Mesenchymal stem cell (in vitro differentiated cells and primary cell): Measurements from ENCODE around the gene TXNDC12.

Source experiments
- DNase-seq: peaks from one replicate; pipeline ENCODE4 v3.0.0-alpha.2; 2013
- H2AFZ ChIP-seq: one replicate; pipeline ENCODE4 v1.6.1; 2013; ENCODE audit warnings: low read depth, mild to moderate bottlenecking, control low read depth, inconsistent platforms, low read length, moderate library complexity
- H2AK5ac ChIP-seq: 2 replicates; pipeline ENCODE4 v1.6.1; 2013; ENCODE audit warnings: low read length, moderate library complexity, mild to moderate bottlenecking, inconsistent platforms; ENCODE audit not compliant: severe bottlenecking
- H2BK120ac ChIP-seq: one replicate; pipeline ENCODE4 v1.6.1; 2013; ENCODE audit warnings: low read depth, mild to moderate bottlenecking, inconsistent platforms, low read length, moderate library complexity
- H2BK12ac ChIP-seq, 2 experiments: one replicate each; pipeline ENCODE4 v1.6.1; 2013; ENCODE audit warnings: inconsistent platforms in 2 of 2, low read length in 2 of 2, mild to moderate bottlenecking in 2 of 2, moderate library complexity in 2 of 2, control low read depth in 1 of 2
- H2BK15ac ChIP-seq: one replicate; pipeline ENCODE4 v1.6.1; 2013; ENCODE audit warnings: mild to moderate bottlenecking, low read depth, inconsistent platforms; ENCODE audit not compliant: poor library complexity, severe bottlenecking
- H2BK5ac ChIP-seq: 2 replicates; pipeline ENCODE4 v1.6.1; 2013; ENCODE audit warnings: low read depth, mild to moderate bottlenecking, low read length, control low read depth, inconsistent platforms; ENCODE audit not compliant: poor library complexity, severe bottlenecking
- H3K14ac ChIP-seq, 2 experiments: one replicate each; pipeline ENCODE4 v1.6.1; 2013; ENCODE audit warnings: inconsistent platforms in 2 of 2, low read length in 2 of 2, control low read depth in 1 of 2, mild to moderate bottlenecking in 1 of 2, moderate library complexity in 1 of 2
- H3K18ac ChIP-seq, 2 experiments: one replicate each; pipeline ENCODE4 v1.6.1; 2013; ENCODE audit warnings: inconsistent platforms in 2 of 2, low read length in 2 of 2, control low read depth in 1 of 2, low read depth in 1 of 2, mild to moderate bottlenecking in 1 of 2
- H3K23ac ChIP-seq, 2 experiments: one replicate each; pipeline ENCODE4 v1.6.1; 2013; ENCODE audit warnings: inconsistent platforms in 2 of 2, low read length in 2 of 2, mild to moderate bottlenecking in 2 of 2, moderate library complexity in 2 of 2, control low read depth in 1 of 2
- H3K27ac ChIP-seq: 2 replicates; pipeline ENCODE4 v1.5.1; 2013; ENCODE audit warnings: mild to moderate bottlenecking, moderate library complexity, low read length, control low read depth, inconsistent platforms; ENCODE audit not compliant: poor library complexity, severe bottlenecking
- H3K27me3 ChIP-seq, 2 experiments: 2 replicates each; pipeline versions ENCODE4 v1.6.1 to v1.7.0; 2013; ENCODE audit warnings: low read length in 2 of 2, mild to moderate bottlenecking in 2 of 2, moderate library complexity in 2 of 2, control low read depth in 1 of 2, inconsistent platforms in 1 of 2; ENCODE audit not compliant: control insufficient read depth in 1 of 2, insufficient read depth in 1 of 2
- H3K36me3 ChIP-seq, 2 experiments: 2 replicates each; pipeline versions ENCODE4 v1.6.1 to v1.7.0; 2013; ENCODE audit warnings: low read length in 2 of 2, control low read depth in 1 of 2, inconsistent platforms in 1 of 2, low read depth in 1 of 2, mild to moderate bottlenecking in 1 of 2; ENCODE audit not compliant: insufficient read depth in 2 of 2, control insufficient read depth in 1 of 2
- H3K4ac ChIP-seq, 2 experiments: one replicate each; pipeline ENCODE4 v1.6.1; 2013; ENCODE audit warnings: inconsistent platforms in 2 of 2, low read length in 2 of 2, mild to moderate bottlenecking in 2 of 2, moderate library complexity in 2 of 2, control low read depth in 1 of 2, low read depth in 1 of 2
- H3K4me1 ChIP-seq: 2 replicates; pipeline ENCODE4 v1.6.1; 2013; ENCODE audit warnings: low read depth, low read length, control low read depth; ENCODE audit not compliant: control insufficient read depth, insufficient read depth
- H3K4me2 ChIP-seq: 2 replicates; pipeline ENCODE4 v1.6.1; 2013; ENCODE audit warnings: low read length, mild to moderate bottlenecking, inconsistent platforms; ENCODE audit not compliant: poor library complexity, severe bottlenecking
- H3K4me3 ChIP-seq, 2 experiments: 2 replicates each; pipeline versions ENCODE4 v1.5.1 to v1.7.0; 2013; ENCODE audit warnings: low read length in 2 of 2, mild to moderate bottlenecking in 2 of 2, control low read depth in 1 of 2, low read depth in 1 of 2; ENCODE audit not compliant: insufficient read depth in 1 of 2
- H3K79me1 ChIP-seq: replicated peaks from 2 replicates; pipeline ENCODE4 v1.6.1; 2013; ENCODE audit warnings: mild to moderate bottlenecking, control low read depth, low read length, inconsistent platforms; ENCODE audit not compliant: poor library complexity, severe bottlenecking
- H3K9ac ChIP-seq: 2 replicates; pipeline ENCODE4 v1.7.0; 2013; ENCODE audit warnings: mild to moderate bottlenecking, low read length, moderate library complexity
- H3K9me3 ChIP-seq: 2 replicates; pipeline ENCODE4 v1.7.0; 2013; ENCODE audit warnings: mild to moderate bottlenecking, low read length; ENCODE audit not compliant: control insufficient read depth
- H4K8ac ChIP-seq: one replicate; pipeline ENCODE4 v1.6.1; 2013; ENCODE audit warnings: inconsistent platforms, mild to moderate bottlenecking, low read length, moderate library complexity
- H4K91ac ChIP-seq: one replicate; pipeline ENCODE4 v1.6.1; 2013; ENCODE audit warnings: mild to moderate bottlenecking, low read length, inconsistent platforms
- WGBS: methylation state at CpG from one replicate; pipeline ENCODE4 v1.1.7; 2013; ENCODE audit warnings: mixed read lengths; 5-methylcytosine and 5-hydroxymethylcytosine counted together

The TXNDC12 gene

GRCh38 chr1:51989582-51990477 is 65.2 kb downstream of the TXNDC12 start:
- H2BK5ac ChIP-seq: peak overlapping the region; percentile 58
- no peaks in the 10 kb centered on the region for H3K9me3 ChIP-seq
- H2AFZ ChIP-seq: no peak overlapping the region
- H3K4me3 ChIP-seq: peak overlapping the region; percentile 74 to 95
- no peak overlapping the region for H3K4ac ChIP-seq
- peaks cover 16% of the 10 kb centered on the region for H3K79me1 ChIP-seq
- no peak overlapping the region for H3K14ac ChIP-seq
- H3K27ac ChIP-seq: no peak overlapping the region
- H4K8ac ChIP-seq: peak overlapping the region; percentile 20
- H3K36me3 ChIP-seq: no peaks in the 10 kb centered on the region
- H2BK15ac ChIP-seq: peak overlapping the region; percentile 78
- H2BK12ac ChIP-seq: no peak overlapping the region
- no peak overlapping the region for H2AK5ac ChIP-seq
- peak overlapping the region; percentile 31 to 46 for H3K18ac ChIP-seq
- H2BK120ac ChIP-seq: no peak overlapping the region
- peak overlapping the region in 1 of 2 experiments; percentile 76 for H3K23ac ChIP-seq
- no peak overlapping the region for H4K91ac ChIP-seq
- H3K27me3 ChIP-seq: peaks cover 4 to 28% of the 10 kb centered on the region in 2 experiments
- H3K9ac ChIP-seq: no peak overlapping the region
- 8% methylated on average over 38 of the region's 47 CpGs for WGBS
- no peak for DNase-seq
- peaks cover 13% of the 10 kb centered on the region for H3K4me1 ChIP-seq
- H3K4me2 ChIP-seq: peak overlapping the region; percentile 75

GRCh38 chr1:51988254-51988653 is 66.7 kb downstream of the TXNDC12 start:
- Histone ChIP-seq H4K91ac (no peak overlapping the region), H2BK12ac (no peak overlapping the region)

GRCh38 chr1:51986718-51987117 is 68.3 kb downstream of the TXNDC12 start:
- no peak overlapping the region for H3K9ac ChIP-seq
- peaks cover 0 to 8% of the 10 kb centered on the region in 2 experiments for H3K27me3 ChIP-seq
- H2BK15ac ChIP-seq: no peak overlapping the region
- no peak overlapping the region for H3K4me3 ChIP-seq
- peak overlapping the region; percentile 8 for H3K27ac ChIP-seq
- H2BK5ac ChIP-seq: no peak overlapping the region
- H3K18ac ChIP-seq: no peak overlapping the region
- peaks cover 0 to 7% of the 10 kb centered on the region in 2 experiments for H3K36me3 ChIP-seq
- peaks cover 18% of the 10 kb centered on the region for H3K79me1 ChIP-seq
- H3K4ac ChIP-seq: no peak overlapping the region
- no peak overlapping the region for H2AK5ac ChIP-seq
- no peak overlapping the region for H2BK12ac ChIP-seq
- no peak overlapping the region for H3K23ac ChIP-seq
- H4K8ac ChIP-seq: no peak overlapping the region
- H4K91ac ChIP-seq: no peak overlapping the region
- no peak overlapping the region for H3K4me2 ChIP-seq
- no peak overlapping the region for H3K14ac ChIP-seq
- WGBS: 81% methylated on average over 4 of the region's 4 CpGs
- peaks cover 13% of the 10 kb centered on the region for H3K4me1 ChIP-seq
- no peak overlapping the region for H2BK120ac ChIP-seq
- no peaks in the 10 kb centered on the region for H3K9me3 ChIP-seq
- DNase-seq: no peak
- no peak overlapping the region for H2AFZ ChIP-seq

More at GRCh38 chr1:51988254-51988653, 66.7 kb downstream of the TXNDC12 start:
- Histone ChIP-seq H3K4me3 (no peak overlapping the region), H3K18ac (no peak overlapping the region), H3K9ac (no peak overlapping the region), H3K27me3 (peaks cover 4 to 23% of the 10 kb centered on the region in 2 experiments), H3K9me3 (no peaks in the 10 kb centered on the region), H2AFZ (no peak overlapping the region), H3K27ac (no peak overlapping the region), H3K79me1 (peaks cover 18% of the 10 kb centered on the region), H3K23ac (no peak overlapping the region), H3K14ac (no peak overlapping the region), H3K36me3 (peaks cover 0 to 3% of the 10 kb centered on the region in 2 experiments), H2BK15ac (no peak overlapping the region), H2BK120ac (no peak overlapping the region), H2BK5ac (no peak overlapping the region), H3K4me2 (no peak overlapping the region), H4K8ac (no peak overlapping the region), H2AK5ac (no peak overlapping the region), H3K4ac (no peak overlapping the region), H3K4me1 (peaks cover 13% of the 10 kb centered on the region)
- DNase-seq: no peak

GRCh38 chr1:51982161-51982560 is 72.8 kb downstream of the TXNDC12 start:
- Histone ChIP-seq H3K9ac (no peak overlapping the region), H3K9me3 (no peaks in the 10 kb centered on the region), H4K91ac (no peak overlapping the region), H2BK120ac (no peak overlapping the region), H3K27me3 (no peaks in the 10 kb centered on the region), H3K14ac (no peak overlapping the region), H4K8ac (no peak overlapping the region), H3K18ac (no peak overlapping the region), H2BK5ac (no peak overlapping the region), H3K27ac (no peak overlapping the region), H2BK15ac (no peak overlapping the region), H3K79me1 (peaks cover 21% of the 10 kb centered on the region), H2AFZ (no peak overlapping the region), H3K4me1 (peaks cover 2% of the 10 kb centered on the region), H2BK12ac (no peak overlapping the region), H3K23ac (no peak overlapping the region), H3K36me3 (peaks cover 0 to 9% of the 10 kb centered on the region in 2 experiments), H3K4me3 (no peak overlapping the region), H3K4me2 (no peak overlapping the region), H2AK5ac (no peak overlapping the region), H3K4ac (no peak overlapping the region)
- no peak for DNase-seq
- 91% methylated on average over 3 of the region's 3 CpGs for WGBS
